DND-41 (cell line): ENCODE data around the gene TCF7.

Source experiments
- EZH2 ChIP-seq: IDR thresholded peaks from 3 replicates; pipeline ENCODE4 v1.6.1; 2012; ENCODE audit warnings: borderline replicate concordance, low read depth, mild to moderate bottlenecking, moderate library complexity, low read length, inconsistent platforms; ENCODE audit not compliant: severe bottlenecking
- TF ChIP-seq, protein P1 (sequence below): IDR thresholded peaks from 2 replicates; pipeline ENCODE4 v1.5.1; 2012; ENCODE audit warnings: borderline replicate concordance, low read length, moderate library complexity, mild to moderate bottlenecking; ENCODE audit not compliant: poor library complexity, severe bottlenecking; ENCODE audit errors: extremely low read depth

- TF ChIP-seq, protein P1, sequence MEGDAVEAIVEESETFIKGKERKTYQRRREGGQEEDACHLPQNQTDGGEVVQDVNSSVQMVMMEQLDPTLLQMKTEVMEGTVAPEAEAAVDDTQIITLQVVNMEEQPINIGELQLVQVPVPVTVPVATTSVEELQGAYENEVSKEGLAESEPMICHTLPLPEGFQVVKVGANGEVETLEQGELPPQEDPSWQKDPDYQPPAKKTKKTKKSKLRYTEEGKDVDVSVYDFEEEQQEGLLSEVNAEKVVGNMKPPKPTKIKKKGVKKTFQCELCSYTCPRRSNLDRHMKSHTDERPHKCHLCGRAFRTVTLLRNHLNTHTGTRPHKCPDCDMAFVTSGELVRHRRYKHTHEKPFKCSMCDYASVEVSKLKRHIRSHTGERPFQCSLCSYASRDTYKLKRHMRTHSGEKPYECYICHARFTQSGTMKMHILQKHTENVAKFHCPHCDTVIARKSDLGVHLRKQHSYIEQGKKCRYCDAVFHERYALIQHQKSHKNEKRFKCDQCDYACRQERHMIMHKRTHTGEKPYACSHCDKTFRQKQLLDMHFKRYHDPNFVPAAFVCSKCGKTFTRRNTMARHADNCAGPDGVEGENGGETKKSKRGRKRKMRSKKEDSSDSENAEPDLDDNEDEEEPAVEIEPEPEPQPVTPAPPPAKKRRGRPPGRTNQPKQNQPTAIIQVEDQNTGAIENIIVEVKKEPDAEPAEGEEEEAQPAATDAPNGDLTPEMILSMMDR, result no peak
- no peak for TF ChIP-seq EZH2
These were observed 3.8 kb downstream of the TCF7 start for GRCh38 chr5:134118212-134118835.
